T-helper 17 cell (primary cell): ENCODE data around the gene PHKA1. TPM values are rescaled to one million over a fixed set of nuclear protein-coding genes. Genes with fewer than 3 reads are reported as not detected.
"Not testable (repeated sequence)": the region's sequence is repeated elsewhere in the genome, so short reads cannot be mapped to it uniquely, and the experiment has no call there.

Source experiments
- ATAC-seq: fragments of 150-1000 bp; cut with Tn5 transposase; 2 replicates; pipeline ENCODE4 v1.10.0; 2021; ENCODE audit warnings: mild to moderate bottlenecking, moderate library complexity
- DNase-seq, 3 donors: peaks; one replicate each; pipeline versions ENCODE4 v3.0.0 to v3.0.0-alpha.2; 2020 to 2021
- H3K9me3 ChIP-seq: one replicate; pipeline ENCODE4 v1.7.0; 2013; ENCODE audit warnings: low read length, mild to moderate bottlenecking; ENCODE audit not compliant: control insufficient read depth, poor library complexity, severe bottlenecking
- H3K27ac Mint-ChIP-seq: one replicate; pipeline ENCODE4 v1.8.0; 2022; ENCODE audit warnings: mild to moderate bottlenecking, moderate library complexity, mixed read lengths
- H3K27me3 Mint-ChIP-seq: one replicate; pipeline ENCODE4 v1.8.0; 2022; ENCODE audit warnings: mixed read lengths
- H3K36me3 Mint-ChIP-seq: one replicate; pipeline ENCODE4 v1.8.0; 2022; ENCODE audit warnings: low read depth, mixed read lengths
- H3K4me1 Mint-ChIP-seq: one replicate; pipeline ENCODE4 v1.8.0; 2022; ENCODE audit warnings: mild to moderate bottlenecking, mixed read lengths
- H3K4me3 Mint-ChIP-seq: one replicate; pipeline ENCODE4 v1.8.0; 2022; ENCODE audit warnings: mild to moderate bottlenecking, moderate library complexity, mixed read lengths
- total RNA-seq, 4 donors: library from RNA in 2 of 4; stranded (reverse) in 2 of 4; gene quantifications; one replicate each; pipeline ENCODE4 v1.2.3 and lab custom pipeline; 2022 to 2026

The PHKA1 gene
- under 1 TPM; 0.29 to 0.32 TPM for total RNA-seq
- total RNA-seq (lab: John Stamatoyannopoulos, UW) = 0.46 to 0.68 reads per million in 2 donors

- H3K4me3 Mint-ChIP-seq = peak within 1 kb of the TSS; percentile 72
- not testable (repeated sequence) for H3K4me1 Mint-ChIP-seq, H3K27ac Mint-ChIP-seq, H3K9me3 ChIP-seq, H3K27me3 Mint-ChIP-seq, H3K36me3 Mint-ChIP-seq
- ATAC-seq (peak; percentile 48), DNase-seq (peak in 1 of 3 donors; percentile 4)
Measured at GRCh38 chrX:72713599-72714477, at the start of gene PHKA1. Gene PHKA1, minus strand, starts transcription at chrX:72714306. Its CDS starts 426 bp downstream, at chrX:72713880.

- not testable (repeated sequence) for H3K4me3 Mint-ChIP-seq, DNase-seq, H3K4me1 Mint-ChIP-seq, H3K9me3 ChIP-seq, ATAC-seq, H3K27me3 Mint-ChIP-seq, H3K36me3 Mint-ChIP-seq, H3K27ac Mint-ChIP-seq
Measured at GRCh38 chrX:72760454-72760853, 46.3 kb upstream of the PHKA1 start.

GRCh38 chrX:72748545-72748944 is 34.4 kb upstream of the PHKA1 start:
- not testable (repeated sequence) for H3K27me3 Mint-ChIP-seq, H3K27ac Mint-ChIP-seq, H3K36me3 Mint-ChIP-seq, H3K9me3 ChIP-seq, H3K4me3 Mint-ChIP-seq, DNase-seq, ATAC-seq, H3K4me1 Mint-ChIP-seq

GRCh38 chrX:72745546-72745945 is 31.4 kb upstream of the PHKA1 start:
- ATAC-seq, H3K9me3 ChIP-seq, H3K4me1 Mint-ChIP-seq, DNase-seq, H3K27me3 Mint-ChIP-seq, H3K27ac Mint-ChIP-seq, H3K36me3 Mint-ChIP-seq, H3K4me3 Mint-ChIP-seq: not testable (repeated sequence)

- no peak overlapping the region for H3K4me3 Mint-ChIP-seq
- H3K4me1 Mint-ChIP-seq = no peaks in the 10 kb centered on the region
- H3K9me3 ChIP-seq = no peaks in the 10 kb centered on the region
- DNase-seq = no peak
- ATAC-seq = no peak
- no peak overlapping the region for H3K27ac Mint-ChIP-seq
- H3K27me3 Mint-ChIP-seq = peaks cover 34% of the 10 kb centered on the region
- H3K36me3 Mint-ChIP-seq = peaks cover 2% of the 10 kb centered on the region
Measured at GRCh38 chrX:72735561-72735960, 21.5 kb upstream of the PHKA1 start.

DNA sequence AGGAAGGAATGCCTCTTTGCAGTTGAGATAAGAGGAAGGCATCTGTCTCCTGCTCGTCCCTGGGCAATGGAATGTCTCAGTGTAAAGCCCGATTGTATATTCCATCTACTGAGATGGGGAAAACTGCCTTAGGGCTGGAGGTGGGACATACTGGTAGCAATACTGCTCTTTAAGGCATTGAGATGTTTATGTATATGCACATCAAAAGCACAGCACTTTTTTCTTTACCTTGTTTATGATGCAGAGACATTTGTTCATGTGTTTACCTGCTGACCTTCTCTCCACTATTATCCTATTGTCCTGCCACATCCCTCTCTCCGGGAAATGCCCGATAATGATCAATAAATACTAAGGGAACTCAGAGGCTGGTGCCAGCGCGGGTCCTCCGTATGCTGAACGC is 19.5 kb upstream of the PHKA1 start:
- H3K27me3 Mint-ChIP-seq = peaks cover 32% of the 10 kb centered on the region
- not testable (repeated sequence) for H3K4me3 Mint-ChIP-seq, H3K4me1 Mint-ChIP-seq, H3K9me3 ChIP-seq, DNase-seq, H3K27ac Mint-ChIP-seq, ATAC-seq, H3K36me3 Mint-ChIP-seq

GRCh38 chrX:72727846-72728245 is 13.7 kb upstream of the PHKA1 start:
- Mint-ChIP-seq H3K4me3 (no peak overlapping the region), H3K4me1 (no peaks in the 10 kb centered on the region), H3K27me3 (peaks cover 22% of the 10 kb centered on the region), H3K27ac (no peak overlapping the region), H3K36me3 (peaks cover 2% of the 10 kb centered on the region)
- ATAC-seq (no peak), DNase-seq (no peak)
- no peaks in the 10 kb centered on the region for H3K9me3 ChIP-seq

DNA sequence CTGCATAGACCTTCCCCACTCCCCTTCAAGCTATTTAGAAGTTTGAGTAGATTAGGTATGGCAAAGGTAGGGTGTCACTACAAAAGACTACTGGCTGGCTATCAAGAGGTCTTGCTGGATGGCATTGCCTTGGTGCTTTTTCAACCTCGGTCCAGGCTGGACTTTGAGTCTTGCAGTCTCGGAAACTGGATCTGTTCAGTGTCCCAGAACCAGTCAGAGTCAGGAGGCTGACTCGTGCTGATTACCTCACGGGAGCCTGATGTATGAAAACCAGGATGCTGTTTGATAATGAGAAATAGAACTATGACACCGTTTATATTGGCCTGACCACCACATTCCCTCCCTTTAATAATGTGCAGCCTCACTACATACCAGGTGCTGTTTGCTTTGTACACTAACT is 2.7 kb upstream of the PHKA1 start:
- Mint-ChIP-seq H3K4me1 (peaks cover 4% of the 10 kb centered on the region), H3K4me3 (no peak overlapping the region), H3K27me3 (peaks cover 9% of the 10 kb centered on the region), H3K36me3 (no peaks in the 10 kb centered on the region), H3K27ac (no peak overlapping the region)
- DNase-seq (no peak), ATAC-seq (no peak)
- no peaks in the 10 kb centered on the region for H3K9me3 ChIP-seq

- H3K4me1 Mint-ChIP-seq = peaks cover 4% of the 10 kb centered on the region
- DNase-seq = no peak
- no peaks in the 10 kb centered on the region for H3K36me3 Mint-ChIP-seq
- H3K27ac Mint-ChIP-seq = no peak overlapping the region
- no peak for ATAC-seq
- peaks cover 9% of the 10 kb centered on the region for H3K27me3 Mint-ChIP-seq
- H3K4me3 Mint-ChIP-seq = no peak overlapping the region
- no peaks in the 10 kb centered on the region for H3K9me3 ChIP-seq
Measured at GRCh38 chrX:72715546-72715945, 1.4 kb upstream of the PHKA1 start.

GRCh38 chrX:72714478-72714916 is 391 bp upstream of the PHKA1 start:
- no peaks in the 10 kb centered on the region for H3K36me3 Mint-ChIP-seq
- peaks cover 9% of the 10 kb centered on the region for H3K27me3 Mint-ChIP-seq
- H3K4me3 Mint-ChIP-seq = peak overlapping the region; percentile 72
- ATAC-seq = no peak
- DNase-seq = no peak
- H3K4me1 Mint-ChIP-seq = peaks cover 4% of the 10 kb centered on the region
- no peaks in the 10 kb centered on the region for H3K9me3 ChIP-seq
- no peak overlapping the region for H3K27ac Mint-ChIP-seq

GRCh38 chrX:72713130-72713529 is 976 bp downstream of the PHKA1 start:
- H3K9me3 ChIP-seq = no peaks in the 10 kb centered on the region
- H3K4me1 Mint-ChIP-seq = peaks cover 4% of the 10 kb centered on the region
- H3K27ac Mint-ChIP-seq = no peak overlapping the region
- H3K36me3 Mint-ChIP-seq = no peaks in the 10 kb centered on the region
- DNase-seq (no peak), ATAC-seq (no peak)
- peak overlapping the region; percentile 68 for H3K4me3 Mint-ChIP-seq
- peaks cover 9% of the 10 kb centered on the region for H3K27me3 Mint-ChIP-seq

- Mint-ChIP-seq H3K4me3 (no peak overlapping the region), H3K27me3 (peaks cover 9% of the 10 kb centered on the region), H3K36me3 (no peaks in the 10 kb centered on the region), H3K4me1 (peaks cover 4% of the 10 kb centered on the region), H3K27ac (no peak overlapping the region)
- ATAC-seq = no peak
- no peaks in the 10 kb centered on the region for H3K9me3 ChIP-seq
- no peak for DNase-seq
Measured at GRCh38 chrX:72712094-72712755, 1.9 kb downstream of the PHKA1 start.

- DNase-seq (no peak), ATAC-seq (no peak)
- H3K27me3 Mint-ChIP-seq = no peaks in the 10 kb centered on the region
- H3K36me3 Mint-ChIP-seq = no peaks in the 10 kb centered on the region
- H3K9me3 ChIP-seq = no peaks in the 10 kb centered on the region
- no peaks in the 10 kb centered on the region for H3K4me1 Mint-ChIP-seq
- H3K4me3 Mint-ChIP-seq = no peak overlapping the region
- no peak overlapping the region for H3K27ac Mint-ChIP-seq
Measured at GRCh38 chrX:72705814-72706213, 8.3 kb downstream of the PHKA1 start.
